OCI-LY7 (cell line): ENCODE results near the gene MCCD1. TPM values are rescaled to one million over a fixed set of nuclear protein-coding genes. Genes with fewer than 3 reads are reported as not detected.
A peak's percentile ranks its signal among the peaks of the same experiment; 100 is the strongest.

ENCODE experiments used
- BruUV-seq: library from RNA; stranded (reverse); fragments of 400-500 nt; replicated peaks from 2 replicates; lab custom pipeline; 2021; lab: Mats Ljungman, UMichigan
- CTCF ChIA-PET: fragments of 300-600 bp; sonication (Branson Sonifier 250); formaldehyde crosslinking; loops from one replicate; lab custom pipeline; 2022; ENCODE audit warnings: antibody characterized with exemption; ENCODE audit not compliant: unreplicated experiment; lab: Charles Lee
- POLR2A ChIA-PET: fragments of 300-600 bp; sonication (Branson Sonifier 250); formaldehyde crosslinking; loops from one replicate; lab custom pipeline; 2022; ENCODE audit warnings: antibody characterized with exemption; lab: Charles Lee
- DNase-seq: peaks from one replicate; pipeline ENCODE4 v3.0.0-alpha.2; 2015; ENCODE audit warnings: low spot score
- H2AFZ ChIP-seq: fragments of 200-600 bp; sonication (generic), shearing (Covaris generic); 2 replicates; pipeline ENCODE4 v1.6.1; 2014; ENCODE audit warnings: mild to moderate bottlenecking, antibody characterized with exemption, low read length, moderate library complexity
- H3K27ac ChIP-seq: fragments of 200-600 bp; sonication (generic); 2 replicates; pipeline ENCODE4 v1.5.1; 2014; ENCODE audit warnings: mixed run types, low read depth, mild to moderate bottlenecking, moderate library complexity, low read length, inconsistent platforms; ENCODE audit not compliant: poor library complexity, severe bottlenecking
- H3K36me3 ChIP-seq: fragments of 200-600 bp; sonication (generic); 2 replicates; pipeline ENCODE4 v1.6.1; 2014; ENCODE audit warnings: mild to moderate bottlenecking, antibody characterized with exemption, low read length, moderate library complexity, mixed read lengths; ENCODE audit not compliant: insufficient read depth
- H3K4me1 ChIP-seq: fragments of 200-600 bp; sonication (generic); 2 replicates; pipeline ENCODE4 v1.5.1; 2014; ENCODE audit warnings: mild to moderate bottlenecking, low read length; ENCODE audit not compliant: insufficient read depth, poor library complexity, severe bottlenecking
- H3K4me2 ChIP-seq: fragments of 200-600 bp; sonication (generic); 2 replicates; pipeline ENCODE4 v1.6.1; 2014; ENCODE audit warnings: mild to moderate bottlenecking, low read length
- H3K4me3 ChIP-seq: fragments of 200-600 bp; sonication (generic); 2 replicates; pipeline ENCODE4 v1.5.1; 2014; ENCODE audit warnings: mild to moderate bottlenecking, low read depth, low read length; ENCODE audit not compliant: poor library complexity, severe bottlenecking
- H3K79me2 ChIP-seq: fragments of 200-600 bp; sonication (generic); 2 replicates; pipeline ENCODE4 v1.6.1; 2016; ENCODE audit warnings: low read depth, mild to moderate bottlenecking, low read length, moderate library complexity, mixed read lengths; ENCODE audit not compliant: insufficient read depth
- H3K9me2 ChIP-seq: fragments of 200-600 bp; sonication (generic); 2 replicates; pipeline ENCODE4 v1.6.1; 2016; ENCODE audit warnings: mild to moderate bottlenecking, low read length, mixed read lengths; ENCODE audit not compliant: insufficient read depth
- H3K9me3 ChIP-seq: fragments of 200-600 bp; sonication (generic); 2 replicates; pipeline ENCODE4 v1.6.1; 2014; ENCODE audit warnings: mild to moderate bottlenecking, mixed run types, low read length, mixed read lengths
- H4K20me1 ChIP-seq: fragments of 200-600 bp; sonication (generic); 2 replicates; pipeline ENCODE4 v1.6.1; 2014; ENCODE audit warnings: mild to moderate bottlenecking, antibody characterized with exemption, low read length, moderate library complexity, mixed read lengths; ENCODE audit not compliant: insufficient read depth
- CTCF ChIP-seq: fragments of 200-600 bp; sonication (generic); conservative IDR thresholded peaks from 2 replicates; pipeline ENCODE4 v1.5.1; 2014; ENCODE audit warnings: mild to moderate bottlenecking, antibody characterized with exemption, low read length, moderate library complexity, mixed read lengths
- EZH2phosphoT487 ChIP-seq: fragments of 200-600 bp; sonication (generic); IDR thresholded peaks from 2 replicates; pipeline ENCODE4 v1.6.1; 2018; ENCODE audit warnings: low read depth, borderline replicate concordance, mild to moderate bottlenecking, mixed run types, antibody characterized with exemption, low read length, moderate library complexity, mixed read lengths
- intact Hi-C: fragments of 100-400 bp; cut with micrococcal nuclease; formaldehyde crosslinking; loops from one replicate; pipeline ENCODE4 v1.10.0; 2022; ENCODE audit not compliant: unreplicated experiment
- total RNA-seq, 2 experiments: library from RNA; depleted of rRNA in 1 of 2; stranded (reverse); fragments of >200 nt in 1 of 2; shearing (Covaris generic) in 1 of 2; gene quantifications; 2 replicates each; pipeline ENCODE4 v1.2.3, GENCODE V29; 2014 to 2022

Gene MCCD1
- total RNA-seq, 2 experiments from 2014 or later, result not detected

GRCh38 chr6:31532644-31533454 is 4.1 kb downstream of the MCCD1 start:
- Histone ChIP-seq H3K4me1 (no peaks in the 10 kb centered on the region), H3K36me3 (peaks cover 96% of the 10 kb centered on the region), H2AFZ (no peak overlapping the region), H3K9me3 (no peaks in the 10 kb centered on the region), H3K4me3 (no peak overlapping the region), H3K27ac (no peak overlapping the region), H3K79me2 (peaks cover 36% of the 10 kb centered on the region), H4K20me1 (peaks cover 22% of the 10 kb centered on the region), H3K9me2 (no peaks in the 10 kb centered on the region), H3K4me2 (no peak overlapping the region)
- intact Hi-C loops, result no loop called here
- ChIA-PET CTCF (no interaction called here), POLR2A (interaction anchor here (1.0 kb wide), 1 partner anchor 349 kb away, joined by 6 read pairs; no protein-coding TSS in a partner anchor)
- no peak for TF ChIP-seq EZH2phosphoT487
- no peak for TF ChIP-seq CTCF
- DNase-seq, result no peak
- BruUV-seq, result no TSS peak

- H4K20me1 ChIP-seq, result peaks cover 25% of the 10 kb centered on the region
- peaks cover 4% of the 10 kb centered on the region for H3K4me1 ChIP-seq
- no peak for DNase-seq
- no peaks in the 10 kb centered on the region for H3K9me2 ChIP-seq
- ChIA-PET CTCF (no interaction called here), POLR2A (no interaction called here)
- BruUV-seq, result no TSS peak
- no peak overlapping the region for H3K4me2 ChIP-seq
- H3K9me3 ChIP-seq, result no peaks in the 10 kb centered on the region
- intact Hi-C loops, result no loop called here
- no peak overlapping the region for H3K4me3 ChIP-seq
- peaks cover 42% of the 10 kb centered on the region for H3K79me2 ChIP-seq
- no peak overlapping the region for H3K27ac ChIP-seq
- H2AFZ ChIP-seq, result no peak overlapping the region
- TF ChIP-seq EZH2phosphoT487 (no peak), CTCF (no peak)
- H3K36me3 ChIP-seq, result peaks cover 99% of the 10 kb centered on the region
Observed at GRCh38 chr6:31533455-31533841, 4.7 kb downstream of the MCCD1 start.

- Histone ChIP-seq H3K36me3 (peaks cover 99% of the 10 kb centered on the region), H3K4me2 (no peak overlapping the region), H3K27ac (no peak overlapping the region), H3K4me3 (no peak overlapping the region), H2AFZ (no peak overlapping the region), H3K9me3 (no peaks in the 10 kb centered on the region), H4K20me1 (peaks cover 30% of the 10 kb centered on the region), H3K79me2 (peaks cover 48% of the 10 kb centered on the region), H3K9me2 (no peaks in the 10 kb centered on the region), H3K4me1 (peaks cover 9% of the 10 kb centered on the region)
- DNase-seq, result no peak
- intact Hi-C loops, result no loop called here
- TSS peak; percentile 48 for BruUV-seq
- CTCF ChIA-PET, result no interaction called here
- POLR2A ChIA-PET, result interaction anchor here (0.6 kb wide), 1 partner anchor 13 kb away, joined by 5 read pairs; no protein-coding TSS in a partner anchor
- TF ChIP-seq CTCF (no peak), EZH2phosphoT487 (no peak)
Observed at GRCh38 chr6:31534011-31534410, 5.2 kb downstream of the MCCD1 start.
